ENCODE results near the gene TMPRSS6. TPM values are rescaled to one million over a fixed set of nuclear protein-coding genes. Genes with fewer than 3 reads are reported as not detected.

Gene TMPRSS6
- total and polyA plus RNA-seq, 2 of the 8 experiments (the other 6 are each of a cell fraction or from before 2014, with no cell fraction given) = 0.02 TPM; not detected in 1

GRCh38 chr22:37153901-37154300 lies 44.4 kb upstream of the TMPRSS6 start:
- Histone ChIP-seq H4K8ac (ENCODE audit: extremely low read depth, insufficient read depth, low read length) (no peak overlapping the region; the same call in 1 of the 2 replicates), H2BK15ac (ENCODE audit: low read length) (no peak overlapping the region), H3K9ac (replicated peaks in 1 of 4; ENCODE audit: extremely low read depth in 1 of 4, low read depth in 3 of 4, low read length in 3 of 4) (no peak overlapping the region), H4K5ac (ENCODE audit: insufficient read length, low read depth, low read length) (no peak overlapping the region), H3K18ac (ENCODE audit: extremely low read depth, low read length) (no peak overlapping the region), H3K36me3 (ENCODE audit: control insufficient read depth in 2 of 4, insufficient read depth in 4 of 4, low read length in 3 of 4) (no peaks in the 10 kb centered on the region), H3K23me2 (ENCODE audit: low read depth, low read length) (no peaks in the 10 kb centered on the region), H3K23ac (ENCODE audit: insufficient read length) (no peak overlapping the region), H3K79me2 (ENCODE audit: control insufficient read depth in 1 of 2, insufficient read depth in 2 of 2, low read length in 2 of 2) (no peaks in the 10 kb centered on the region), H3K4ac (replicated peaks; ENCODE audit: insufficient read length, low read depth, low read length) (no peak overlapping the region), H3K79me1 (ENCODE audit: low read depth, low read length) (no peaks in the 10 kb centered on the region), H2BK5ac (ENCODE audit: low read depth, low read length) (no peak overlapping the region), H3K4me3 (ENCODE audit: extremely low read depth in 1 of 4, insufficient read depth in 2 of 4, low read depth in 3 of 4, low read length in 4 of 4) (no peak overlapping the region), H3K4me2 (ENCODE audit: insufficient read depth in 1 of 2, low read depth in 2 of 2, low read length in 2 of 2) (no peak overlapping the region), H3K56ac (replicated peaks; ENCODE audit: insufficient read length, low read depth, low read length) (no peak overlapping the region), H3K4me1 (replicated peaks in 1 of 4; ENCODE audit: control insufficient read depth in 3 of 4, insufficient read depth in 4 of 4, low read length in 3 of 4) (peaks cover 0 to 11% (median 2%) of the 10 kb centered on the region in 4 experiments; a peak in 4 of 7 replicates), H2BK20ac (ENCODE audit: low read length) (no peak overlapping the region), H3K27ac (ENCODE audit: low read depth, low read length) (no peak overlapping the region), H3K14ac (ENCODE audit: insufficient read length) (no peak overlapping the region), H4K91ac (replicated peaks; ENCODE audit: insufficient read length, low read length) (no peak overlapping the region), H2BK12ac (ENCODE audit: low read depth, low read length) (no peak overlapping the region), H4K20me1 (replicated peaks in 1 of 2; ENCODE audit: control insufficient read depth in 1 of 2, insufficient read depth in 2 of 2, low read length in 2 of 2) (no peaks in the 10 kb centered on the region), H3K27me3 (replicated peaks in 1 of 4; ENCODE audit: control insufficient read depth in 3 of 4, extremely low read depth in 1 of 4, insufficient read depth in 3 of 4, low read length in 3 of 4) (no peaks in the 10 kb centered on the region), H3K9me3 (ENCODE audit: insufficient read depth in 2 of 2, low read depth in 1 of 2, low read length in 1 of 2) (no peaks in the 10 kb centered on the region), H2BK120ac (replicated peaks; ENCODE audit: low read depth, low read length) (no peak overlapping the region), H2AFZ (ENCODE audit: low read length) (no peak overlapping the region), H2AK5ac (ENCODE audit: low read depth, low read length) (no peak overlapping the region)
- 86% methylated on average over 5 of the region's 6 CpGs; no CpG with 5 or more reads in 1 of the 2 experiments for WGBS, 2 experiments (ENCODE audit: extremely low coverage in 1 of 2, insufficient coverage in 1 of 2, insufficient read length in 1 of 2, insufficient replicate concordance in 2 of 2, low coverage in 1 of 2, low lambda C conversion rate in 2 of 2, missing lambda C conversion rate in 1 of 2)
- CTCF ChIA-PET (ENCODE audit: partially characterized antibody) = interaction anchor here (0.9 to 1.8 kb wide), 3 partner anchors 11 to 67 kb away, joined by 3 to 4 read pairs (median 4); no protein-coding TSS in a partner anchor
- TF ChIP-seq CHD2 (IDR thresholded peaks at IDR 0.05; ENCODE audit: low read length) (no peak), TCF12 (IDR thresholded peaks at IDR 0.05; ENCODE audit: low read depth, low read length) (no peak), BRCA1 (IDR thresholded peaks at IDR 0.05; ENCODE audit: low read depth, low read length) (no peak), CBX5 (IDR thresholded peaks at IDR 0.05; ENCODE audit: low read depth, low read length) (no peak), YY1 (IDR thresholded peaks at IDR 0.05; ENCODE audit: low read depth, low read length) (no peak), BACH1 (IDR thresholded peaks at IDR 0.05; ENCODE audit: low read length) (no peak), USF2 (IDR thresholded peaks at IDR 0.05; ENCODE audit: low read length) (no peak), SP1 (IDR thresholded peaks at IDR 0.05; ENCODE audit: low read depth, low read length) (no peak), HDAC6 (IDR thresholded peaks at IDR 0.05; ENCODE audit: low read depth, low read length) (no peak), SUZ12 (IDR thresholded peaks at IDR 0.05; ENCODE audit: low read length) (no peak), SAP30 (IDR thresholded peaks at IDR 0.05; ENCODE audit: insufficient read depth, insufficient replicate concordance, low read length) (no peak)
- FAIRE-seq (no peak), DNase-seq (ENCODE audit: low read depth in 1 of 2, low spot score in 2 of 2) (no peak)
- POLR2A ChIA-PET (ENCODE audit: partially characterized antibody) = no interaction called here
